Smooth muscle cell of the coronary artery (primary cell): ENCODE results near the gene FKBP8. TPM values are rescaled to one million over a fixed set of nuclear protein-coding genes. Genes with fewer than 3 reads are reported as not detected.

Experiments
- total RNA-seq: library from RNA; depleted of rRNA; stranded (reverse); fragments of >200 nt; gene quantifications from 2 replicates; pipeline ENCODE4 v1.2.3, GENCODE V29; 2014; ENCODE audit warnings: low replicate concordance

Gene FKBP8
- 236 and 376 TPM in 2 replicates for total RNA-seq

DNA sequence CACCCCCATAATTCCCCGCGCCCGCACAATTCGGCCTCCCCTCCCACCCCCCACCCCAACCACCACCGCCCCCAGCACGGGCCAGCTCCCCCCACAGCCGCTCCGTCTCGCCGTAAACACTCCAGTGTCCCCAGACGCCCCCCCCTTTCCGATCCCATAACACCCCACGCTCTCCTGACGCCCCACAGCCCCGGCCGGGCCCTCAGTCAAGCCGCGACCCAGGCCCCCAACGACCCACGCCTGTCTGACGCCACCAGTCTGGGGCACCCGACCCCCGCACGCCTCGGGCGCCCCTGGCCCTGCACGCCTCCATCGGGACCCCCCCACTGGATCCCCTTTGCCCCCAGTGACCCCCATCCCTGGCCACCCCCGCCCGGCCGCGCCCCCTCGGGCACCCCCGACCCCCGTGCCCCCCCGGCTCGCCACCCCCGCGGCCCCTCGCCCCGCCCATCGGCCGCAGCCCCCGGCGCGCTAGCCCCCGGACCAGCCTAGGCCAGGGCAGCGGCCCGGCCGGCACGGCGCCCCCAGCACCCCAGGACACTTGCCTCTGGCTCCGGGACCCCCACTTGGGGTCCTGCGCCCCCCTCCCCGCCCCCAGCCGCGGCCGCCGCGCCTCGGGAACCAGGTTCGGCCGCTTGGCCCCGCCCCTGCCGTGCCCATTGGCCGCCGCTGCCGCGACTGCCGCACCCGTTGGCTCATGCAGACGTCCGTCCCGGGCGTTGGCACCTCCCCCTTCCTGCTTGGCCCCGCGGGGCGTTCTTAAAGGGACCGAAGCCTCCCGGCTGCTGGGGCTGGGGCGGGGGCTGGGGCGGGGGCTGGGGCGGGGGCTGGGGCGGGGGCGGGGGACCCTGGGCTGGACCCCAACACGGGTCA is at the start of gene FKBP8:
FKBP8 (minus strand) TSS at position 633 of the 873 bp plus-strand sequence. CDS start 1,603 bp downstream, outside the sequence.

GRCh38 chr19:18588611-18589379 is 45.4 kb upstream of the FKBP8 start, which contains the start of gene REX1BD:
TSS of gene REX1BD (plus strand) at chr19:18588798. CDS start at chr19:18588802, 4 bp downstream.

DNA sequence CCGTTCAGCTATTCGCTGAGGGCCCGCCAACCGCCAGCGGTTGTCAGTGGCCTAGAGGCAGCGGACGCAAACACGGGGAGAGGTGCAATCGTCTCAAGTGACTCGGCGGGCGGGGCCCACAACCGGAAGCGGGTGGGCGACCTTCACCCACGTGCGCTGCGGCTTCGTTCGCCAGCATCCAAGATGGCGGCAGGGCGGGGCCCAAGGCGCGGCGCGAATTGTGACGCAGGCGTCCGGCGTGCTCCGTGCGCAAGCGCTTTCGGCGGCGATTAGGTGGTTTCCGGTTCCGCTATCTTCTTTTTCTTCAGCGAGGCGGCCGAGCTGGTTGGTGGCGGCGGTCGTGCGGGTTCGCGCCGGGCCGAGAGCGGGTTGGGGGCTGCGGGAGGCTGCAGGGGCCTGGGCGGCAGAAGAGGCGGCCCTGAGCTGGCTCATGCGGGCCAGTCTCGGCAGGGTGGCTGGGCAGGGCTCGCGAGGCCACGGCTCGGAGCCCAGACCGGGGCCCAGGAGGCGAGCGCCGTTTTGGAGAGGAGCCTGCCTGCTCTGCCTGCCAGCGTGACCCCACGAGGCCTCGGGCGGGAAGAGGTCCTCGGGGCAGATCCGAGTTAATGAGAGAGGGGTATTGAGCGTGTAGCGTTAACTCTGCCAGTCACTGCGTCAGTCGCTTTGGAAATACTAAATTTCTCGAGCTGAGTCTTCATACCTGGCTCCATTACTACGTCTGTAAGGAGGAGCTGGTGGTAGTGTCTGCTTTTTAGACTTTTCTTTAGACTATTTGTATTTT is 28.4 kb upstream of the FKBP8 start, which contains the start of gene UBA52:
UBA52 (plus strand) TSS at position 294 of the 781 bp plus-strand sequence. CDS start 1,444 bp downstream, outside the sequence.

GRCh38 chr19:18557411-18558201 is 14.2 kb upstream of the FKBP8 start, which contains the start of gene KXD1:
TSS of gene KXD1 (plus strand) at chr19:18557870. CDS start at chr19:18562057, 4,187 bp downstream.

DNA sequence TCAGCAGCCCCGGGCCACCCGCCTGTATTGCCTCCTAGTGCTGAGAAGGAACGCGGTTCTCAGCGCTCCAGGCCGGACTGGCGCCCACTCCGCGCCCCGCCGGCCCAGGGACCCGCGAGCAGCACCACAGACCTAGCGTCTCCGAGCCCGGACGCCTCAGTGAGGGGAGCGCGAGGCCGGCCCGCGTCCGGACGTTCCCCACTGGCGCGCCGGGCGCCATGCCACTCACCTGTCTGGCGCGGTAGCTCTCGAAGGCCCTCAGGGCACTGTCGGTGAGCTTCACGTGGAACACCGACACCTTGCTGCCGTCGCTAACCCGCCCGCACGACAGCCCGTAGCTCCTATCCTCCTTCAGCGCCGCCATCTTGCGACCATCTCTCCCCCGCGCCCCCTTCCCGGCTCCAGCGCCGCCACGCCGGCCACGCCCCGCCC is 21.7 kb downstream of the FKBP8 start, which contains the start of gene ELL:
ELL (minus strand) TSS at position 379 of the 432 bp plus-strand sequence; CDS start at position 364, 15 bp downstream.

Other genes with a start within 250 kb of the FKBP8 start
- 37.7 and 155 TPM in 2 replicates for gene LSM4, start 220.5 kb downstream of the FKBP8 start, total RNA-seq
- 37.3 and 90.9 TPM in 2 replicates for gene PGPEP1, start 203.0 kb downstream of the FKBP8 start, total RNA-seq
- gene GDF15, start 157.4 kb downstream of the FKBP8 start, total RNA-seq, result 17.9 and 53.0 TPM in 2 replicates
- under 0.01 TPM in 1 of 2 replicates, not detected in the other for gene LRRC25, start 146.0 kb downstream of the FKBP8 start, total RNA-seq
- gene SSBP4, start 124.2 kb downstream of the FKBP8 start, total RNA-seq, result 36.4 and 41.5 TPM in 2 replicates
- 5.6 and 36.9 TPM in 2 replicates for gene ISYNA1, start 105.4 kb downstream of the FKBP8 start, total RNA-seq
- 11.6 and 18.1 TPM in 2 replicates for gene ELL, start 21.5 kb downstream of the FKBP8 start, total RNA-seq
- 44.7 and 69.2 TPM in 2 replicates for gene KXD1, start 14.3 kb upstream of the FKBP8 start, total RNA-seq
- 1,109 and 1,287 TPM in 2 replicates for gene UBA52, start 28.3 kb upstream of the FKBP8 start, total RNA-seq
- 58.5 and 69.9 TPM in 2 replicates for gene REX1BD, start 45.2 kb upstream of the FKBP8 start, total RNA-seq
- 13.8 and 14.7 TPM in 2 replicates for gene CRLF1, start 63.2 kb upstream of the FKBP8 start, total RNA-seq
- 0.23 and 0.98 TPM in 2 replicates for gene TMEM59L, start 69.3 kb upstream of the FKBP8 start, total RNA-seq
- 10.2 and 19.4 TPM in 2 replicates for gene KLHL26, start 93.5 kb upstream of the FKBP8 start, total RNA-seq
- gene CRTC1, start 140.1 kb upstream of the FKBP8 start, total RNA-seq, result 1.1 and 1.7 TPM in 2 replicates
- gene COMP, start 247.7 kb upstream of the FKBP8 start, total RNA-seq, result 0.23 and 2.0 TPM in 2 replicates